HepG2 (cell line): Measurements from ENCODE around the gene RMDN2.

ENCODE experiments used
- FOXP1 ChIP-seq, 2 experiments: fragments of 450-650 bp in 1 of 2; IDR thresholded peaks; 2 replicates each; pipeline ENCODE4 v1.6.1; 2017 to 2018; ENCODE audit warnings: antibody characterized with exemption in 1 of 2
- HDAC6 ChIP-seq: fragments of 200-600 bp; sonication (generic); IDR thresholded peaks from 2 replicates; pipeline ENCODE4 v1.7.0; 2017; ENCODE audit warnings: mild to moderate bottlenecking, antibody characterized with exemption, low read length, low read depth
- POLR2A ChIP-seq, 2 experiments: IDR thresholded peaks; 2 replicates each; pipeline ENCODE4 v1.6.1; 2011; ENCODE audit warnings: low read depth in 2 of 2, low read length in 2 of 2, mild to moderate bottlenecking in 1 of 2, moderate library complexity in 1 of 2; ENCODE audit not compliant: insufficient read depth in 1 of 2
- TCF12 ChIP-seq, 2 experiments: fragments of 450-650 bp in 1 of 2; sonication (generic) in 1 of 2; formaldehyde crosslinking in 1 of 2; IDR thresholded peaks; 2 replicates each; pipeline versions ENCODE4 v1.6.1 to v1.8.0; 2017 to 2022; ENCODE audit warnings: antibody characterized with exemption in 1 of 2, mild to moderate bottlenecking in 1 of 2, missing genetic modification reagents in 1 of 2, moderate library complexity in 1 of 2
- TEAD3 ChIP-seq: optimal IDR thresholded peaks from 2 replicates; pipeline ENCODE3; 2016; ENCODE audit warnings: borderline replicate concordance

DNA sequence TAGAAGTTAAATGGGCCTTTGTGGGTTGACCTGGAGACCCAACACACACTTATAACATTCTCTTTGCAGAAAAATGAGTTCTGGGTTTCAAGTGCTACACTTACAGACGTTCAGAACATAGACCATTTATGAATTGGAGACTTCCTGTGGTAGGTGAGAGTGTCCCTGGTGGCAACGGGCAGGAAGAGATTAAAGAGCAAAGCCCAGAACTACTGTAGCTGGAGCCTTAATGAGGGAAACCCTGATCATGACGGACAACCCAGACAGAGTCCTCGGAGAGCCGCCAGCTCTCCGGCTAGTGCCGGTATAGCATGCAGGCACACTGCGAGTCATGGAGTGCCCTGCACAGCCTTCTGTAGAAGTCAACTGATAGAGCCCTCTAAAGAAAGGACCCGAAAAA is 44.5 kb upstream of the RMDN2 start:
- TF ChIP-seq POLR2A (IDR thresholded peaks at IDR 0.05; ENCODE audit: insufficient read depth in 1 of 2, low read depth in 2 of 2, low read length in 2 of 2): no peak
- TF ChIP-seq HDAC6: no peak
- no peak for TF ChIP-seq FOXP1 (IDR thresholded peaks at IDR 0.05)
- no peak for TF ChIP-seq FOXP1 (CRISPR knock-in tag; IDR thresholded peaks at IDR 0.05)
- TF ChIP-seq TCF12 (IDR thresholded peaks at IDR 0.05): no peak
- TF ChIP-seq TCF12 (CRISPR knock-in tag; IDR thresholded peaks at IDR 0.05): no peak
- TF ChIP-seq TEAD3: no peak
